Right lobe of liver (tissue), 4 donors: ENCODE results near the gene KRTAP19-5.

Source experiments
- CTCF ChIP-seq, 4 donors: fragments of 200-600 bp in 3 of 4; fragments of 450-650 bp in 1 of 4; IDR thresholded peaks; one replicate each; pipeline versions ENCODE4 v1.5.1 to v1.8.0; 2016 to 2022; ENCODE audit warnings: antibody characterized with exemption in 4 of 4, mild to moderate bottlenecking in 2 of 4
- POLR2A ChIP-seq: fragments of 450-650 bp; IDR thresholded peaks from one replicate; pipeline ENCODE4 v1.6.1; 2017; ENCODE audit warnings: antibody characterized with exemption, mild to moderate bottlenecking
- donor health status: DM: no; HTN: no; CAD: no.
- donor health status: DM: no; HTN: no; CAD: no.
- donor health status: DM: no; HTN: yes; CAD: no.

GRCh38 chr21:30486180-30486579, 15.8 kb downstream of the KRTAP19-5 start:
- no peak for TF ChIP-seq CTCF (IDR thresholded peaks at IDR 0.05)
- no peak for TF ChIP-seq POLR2A
